Measurements from ENCODE around the gene ATF7.

DNA sequence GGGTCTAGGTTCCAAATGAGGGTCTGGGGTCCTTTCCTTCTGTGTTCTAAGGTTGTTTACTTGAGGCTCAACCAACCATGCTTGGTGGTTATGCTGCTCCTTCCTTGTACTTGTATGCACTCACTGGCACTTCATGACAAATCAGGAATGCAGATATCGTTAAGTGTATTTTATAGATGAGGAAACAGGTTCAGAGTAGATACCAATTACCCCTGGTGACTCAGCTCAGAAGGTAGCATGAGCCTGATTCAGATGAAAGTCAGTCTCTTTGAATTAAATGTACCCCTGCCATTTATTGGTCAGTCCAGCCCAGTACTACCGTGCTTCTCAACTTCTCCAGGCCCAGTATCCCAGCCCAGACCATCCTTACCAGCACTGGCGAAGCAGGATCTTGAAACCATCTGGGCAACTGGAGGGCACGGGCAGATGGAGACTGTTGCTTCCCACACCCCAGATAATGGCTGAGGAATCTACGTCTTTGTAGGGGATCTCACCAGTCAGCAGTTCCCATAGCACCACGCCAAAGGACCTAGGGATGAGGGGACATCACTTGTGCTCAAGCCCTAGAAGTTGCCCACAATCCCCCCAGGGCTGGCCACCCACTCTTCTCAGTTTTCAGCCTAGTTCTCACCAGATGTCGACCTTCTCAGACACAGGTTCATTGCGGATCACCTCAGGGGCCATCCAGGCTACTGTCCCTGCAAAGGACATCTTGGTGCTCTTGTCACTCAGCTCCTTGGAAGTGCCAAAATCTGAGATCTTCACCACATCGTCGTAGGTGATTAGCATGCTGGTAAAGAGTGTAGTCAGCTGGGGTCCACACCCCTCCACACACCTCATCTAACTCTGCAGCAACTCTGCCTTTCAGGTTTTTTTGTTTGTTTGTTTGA, 141.3 kb downstream of the ATF7 start:
- TF ChIP-seq, protein P1, sequence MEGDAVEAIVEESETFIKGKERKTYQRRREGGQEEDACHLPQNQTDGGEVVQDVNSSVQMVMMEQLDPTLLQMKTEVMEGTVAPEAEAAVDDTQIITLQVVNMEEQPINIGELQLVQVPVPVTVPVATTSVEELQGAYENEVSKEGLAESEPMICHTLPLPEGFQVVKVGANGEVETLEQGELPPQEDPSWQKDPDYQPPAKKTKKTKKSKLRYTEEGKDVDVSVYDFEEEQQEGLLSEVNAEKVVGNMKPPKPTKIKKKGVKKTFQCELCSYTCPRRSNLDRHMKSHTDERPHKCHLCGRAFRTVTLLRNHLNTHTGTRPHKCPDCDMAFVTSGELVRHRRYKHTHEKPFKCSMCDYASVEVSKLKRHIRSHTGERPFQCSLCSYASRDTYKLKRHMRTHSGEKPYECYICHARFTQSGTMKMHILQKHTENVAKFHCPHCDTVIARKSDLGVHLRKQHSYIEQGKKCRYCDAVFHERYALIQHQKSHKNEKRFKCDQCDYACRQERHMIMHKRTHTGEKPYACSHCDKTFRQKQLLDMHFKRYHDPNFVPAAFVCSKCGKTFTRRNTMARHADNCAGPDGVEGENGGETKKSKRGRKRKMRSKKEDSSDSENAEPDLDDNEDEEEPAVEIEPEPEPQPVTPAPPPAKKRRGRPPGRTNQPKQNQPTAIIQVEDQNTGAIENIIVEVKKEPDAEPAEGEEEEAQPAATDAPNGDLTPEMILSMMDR (conservative IDR thresholded peaks at IDR 0.05; ENCODE audit: low read depth, low read length): no peak
- TF ChIP-seq RFX5 (IDR thresholded peaks at IDR 0.05; ENCODE audit: low read depth, low read length) (no peak), SMC3 (IDR thresholded peaks at IDR 0.05; ENCODE audit: low read depth, low read length) (no peak), BHLHE40 (IDR thresholded peaks at IDR 0.05; ENCODE audit: low read depth, low read length) (no peak)

Data from IMR-90 (cell line).